BLaER1 treated with 17β-estradiol and CSF1 and Interleukin-3, amounts not matched to agents 10 nM and 100 nM (cell line): ENCODE data around the gene ZNF280D.
"Not testable (repeated sequence)": the region's sequence is repeated elsewhere in the genome, so short reads cannot be mapped to it uniquely, and the experiment has no call there.

Experiments used
- H3K27ac ChIP-seq, 11 experiments: shearing (Covaris generic); formaldehyde crosslinking; 2 replicates each; pipeline ENCODE4 v1.8.1; 2022
- H3K27me3 ChIP-seq, 11 experiments: shearing (Covaris generic); formaldehyde crosslinking; 2 replicates each; pipeline ENCODE4 v1.8.1; 2022
- H3K36me3 ChIP-seq, 11 experiments: shearing (Covaris generic); formaldehyde crosslinking; 2 replicates each; pipeline ENCODE4 v1.8.1; 2022
- H3K4me1 ChIP-seq, 10 experiments: shearing (Covaris generic); formaldehyde crosslinking; 2 replicates each; pipeline ENCODE4 v1.8.1; 2022
- H3K4me2 ChIP-seq, 11 experiments: shearing (Covaris generic); formaldehyde crosslinking; 2 replicates each; pipeline ENCODE4 v1.8.1; 2022
- H3K4me3 ChIP-seq, 10 experiments: shearing (Covaris generic); formaldehyde crosslinking; 2 replicates each; pipeline ENCODE4 v1.8.1; 2022
- H3K9ac ChIP-seq, 11 experiments: shearing (Covaris generic); formaldehyde crosslinking; 2 replicates each; pipeline ENCODE4 v1.8.1; 2022
- H3K9me3 ChIP-seq, 11 experiments: shearing (Covaris generic); formaldehyde crosslinking; replicated peaks in 1 of 11; 2 replicates each; pipeline ENCODE4 v1.8.1; 2022
- H4K20me1 ChIP-seq, 11 experiments: shearing (Covaris generic); formaldehyde crosslinking; 2 replicates each; pipeline ENCODE4 v1.8.1; 2022
- Cebpa-rat ChIP-seq, 11 experiments: shearing (Covaris generic); IDR thresholded peaks; 2 replicates each; pipeline ENCODE4 v1.8.1; 2022

The ZNF280D gene

GRCh38 chr15:56716334-56716733, 17.0 kb downstream of the ZNF280D start:
- Histone ChIP-seq H3K27ac (no peak overlapping the region), H3K36me3 (peaks cover 0 to 5% (median 0%) of the 10 kb centered on the region in 11 experiments; a peak in 2 of 22 replicates), H4K20me1 (peaks cover 0 to 7% (median 0%) of the 10 kb centered on the region in 11 experiments; a peak in 4 of 22 replicates), H3K4me1 (peaks cover 0 to 18% (median 0%) of the 10 kb centered on the region in 10 experiments; a peak in 3 of 20 replicates), H3K9me3 (peaks cover 0 to 7% (median 0%) of the 10 kb centered on the region in 11 experiments; a peak in 4 of 22 replicates), H3K9ac (no peak overlapping the region), H3K4me3 (no peak overlapping the region), H3K4me2 (no peak overlapping the region), H3K27me3 (no peaks in the 10 kb centered on the region)
- TF ChIP-seq Cebpa-rat (IDR thresholded peaks at IDR 0.05) = no peak

DNA sequence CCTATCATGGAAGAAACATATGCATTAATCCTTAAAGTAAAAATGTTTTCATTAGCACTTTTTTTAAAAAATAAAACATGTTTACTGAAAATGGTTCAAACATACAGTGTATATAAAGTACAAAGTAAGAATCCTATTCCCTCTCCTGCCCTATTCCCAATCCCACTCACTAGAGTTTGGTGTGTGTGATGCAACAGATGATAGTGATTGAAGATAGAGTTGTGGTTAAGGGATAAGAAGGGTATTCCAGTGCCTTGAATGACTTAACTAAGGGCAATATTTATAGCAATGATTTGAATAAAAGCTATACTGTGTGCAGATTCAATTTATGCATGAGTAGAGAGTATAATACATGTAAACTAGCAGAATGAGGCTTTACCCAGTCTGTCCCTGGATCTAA, 18.1 kb downstream of the ZNF280D start:
- TF ChIP-seq Cebpa-rat (IDR thresholded peaks at IDR 0.05) = no peak
- peaks cover 0 to 7% (median under 1%) of the 10 kb centered on the region in 11 experiments; a peak in 11 of 22 replicates for H3K9me3 ChIP-seq
- H3K4me2 ChIP-seq = no peak overlapping the region
- H3K4me3 ChIP-seq = no peak overlapping the region
- H3K36me3 ChIP-seq = 0 out of 22 replicates have a peak, but pooled peaks cover 0 to 6% (median 0%) of the 10 kb centered on the region in 11 experiments
- H3K9ac ChIP-seq = no peak overlapping the region
- no peaks in the 10 kb centered on the region for H3K27me3 ChIP-seq
- no peak overlapping the region for H3K27ac ChIP-seq
- H4K20me1 ChIP-seq = peaks cover 0 to 7% (median 0%) of the 10 kb centered on the region in 11 experiments; a peak in 4 of 22 replicates
- H3K4me1 ChIP-seq = peaks cover 0 to 18% (median 0%) of the 10 kb centered on the region in 10 experiments; a peak in 3 of 20 replicates

GRCh38 chr15:56709502-56709901, 23.8 kb downstream of the ZNF280D start:
- not testable (repeated sequence) for H3K4me3 ChIP-seq

GRCh38 chr15:56699743-56700142, 33.6 kb downstream of the ZNF280D start:
- Histone ChIP-seq H3K27ac (no peak overlapping the region), H3K4me2 (no peak overlapping the region), H3K36me3 (peaks cover 30 to 56% (median 40%) of the 10 kb centered on the region in 11 experiments), H3K9ac (no peak overlapping the region), H3K4me3 (no peak overlapping the region), H4K20me1 (no peaks in the 10 kb centered on the region), H3K4me1 (no peaks in the 10 kb centered on the region), H3K27me3 (no peaks in the 10 kb centered on the region), H3K9me3 (no peaks in the 10 kb centered on the region)
- TF ChIP-seq Cebpa-rat (IDR thresholded peaks at IDR 0.05) = no peak

More at GRCh38 chr15:56709502-56709901, 23.8 kb downstream of the ZNF280D start:
- H3K27me3 ChIP-seq, H3K9ac ChIP-seq, H3K4me1 ChIP-seq, H3K27ac ChIP-seq, H4K20me1 ChIP-seq, H3K4me2 ChIP-seq: not testable (repeated sequence)
- Histone ChIP-seq H3K9me3 (peaks cover 5 to 17% (median 12%) of the 10 kb centered on the region in 11 experiments; a peak in 16 of 22 replicates), H3K36me3 (peaks cover 0 to 26% (median 9%) of the 10 kb centered on the region in 11 experiments; a peak in 10 of 22 replicates)

DNA sequence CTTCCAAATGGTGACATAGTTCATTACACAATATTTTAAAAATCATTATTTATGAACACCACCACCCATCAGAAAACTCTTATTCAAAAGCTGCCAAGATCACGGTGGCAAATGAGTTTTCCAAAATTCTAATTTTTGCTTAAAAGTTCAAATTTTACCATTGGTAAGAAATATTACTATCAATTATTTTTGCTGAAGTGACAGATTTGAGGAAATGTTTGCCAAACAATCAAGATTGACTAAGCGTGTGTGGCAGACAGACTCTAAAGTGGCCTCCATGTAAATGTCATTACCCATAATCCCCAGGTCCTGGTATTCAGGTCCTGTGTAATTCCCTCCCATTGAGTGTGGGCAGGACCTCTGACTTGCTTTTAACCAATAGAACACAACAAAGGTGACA, 35.0 kb downstream of the ZNF280D start:
- Histone ChIP-seq H3K4me3 (no peak overlapping the region), H3K4me2 (no peak overlapping the region), H3K4me1 (no peaks in the 10 kb centered on the region), H3K9me3 (no peaks in the 10 kb centered on the region), H3K27ac (no peak overlapping the region), H3K27me3 (no peaks in the 10 kb centered on the region), H3K9ac (no peak overlapping the region), H3K36me3 (peaks cover 22 to 43% (median 31%) of the 10 kb centered on the region in 11 experiments), H4K20me1 (no peaks in the 10 kb centered on the region)
- TF ChIP-seq Cebpa-rat (IDR thresholded peaks at IDR 0.05) = no peak

DNA sequence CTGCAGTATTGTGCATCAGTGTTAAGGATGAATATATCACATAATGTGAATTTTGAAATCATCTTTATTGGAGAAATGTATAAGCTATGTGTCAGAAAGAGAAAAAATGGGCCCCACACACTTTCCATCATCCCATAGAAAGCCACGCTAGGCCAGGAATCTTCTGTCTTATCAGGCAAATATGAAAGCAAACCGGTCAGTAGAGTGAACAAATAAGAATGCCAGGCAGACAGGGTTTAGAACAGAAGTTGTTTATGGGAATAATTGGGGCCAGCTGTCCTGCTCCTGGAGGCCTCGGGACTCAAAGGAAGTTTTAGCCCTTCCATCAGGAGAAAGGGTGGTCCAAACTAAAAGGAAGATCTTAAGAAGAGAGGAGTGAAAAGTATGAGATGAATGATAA, 39.5 kb downstream of the ZNF280D start:
- no peaks in the 10 kb centered on the region for H3K27me3 ChIP-seq
- H3K27ac ChIP-seq = no peak overlapping the region
- H3K36me3 ChIP-seq = peaks cover 3 to 10% (median 6%) of the 10 kb centered on the region in 11 experiments; a peak in 14 of 22 replicates
- no peaks in the 10 kb centered on the region for H3K9me3 ChIP-seq
- H3K9ac ChIP-seq = no peak overlapping the region
- no peaks in the 10 kb centered on the region for H4K20me1 ChIP-seq
- H3K4me1 ChIP-seq = no peaks in the 10 kb centered on the region
- no peak overlapping the region for H3K4me2 ChIP-seq
- TF ChIP-seq Cebpa-rat (IDR thresholded peaks at IDR 0.05) = no peak
- no peak overlapping the region for H3K4me3 ChIP-seq

GRCh38 chr15:56690733-56691132, 42.6 kb downstream of the ZNF280D start:
- TF ChIP-seq Cebpa-rat (IDR thresholded peaks at IDR 0.05) = no peak

GRCh38 chr15:56683908-56684307, 49.4 kb downstream of the ZNF280D start:
- no peak for TF ChIP-seq Cebpa-rat (IDR thresholded peaks at IDR 0.05)
- Histone ChIP-seq H3K9me3 (no peaks in the 10 kb centered on the region), H3K36me3 (peaks cover 0 to 10% (median 0%) of the 10 kb centered on the region in 11 experiments; a peak in 4 of 22 replicates), H4K20me1 (no peaks in the 10 kb centered on the region), H3K4me3 (no peak overlapping the region), H3K9ac (no peak overlapping the region), H3K4me2 (no peak overlapping the region), H3K27me3 (no peaks in the 10 kb centered on the region), H3K27ac (no peak overlapping the region), H3K4me1 (no peaks in the 10 kb centered on the region)

More at GRCh38 chr15:56690733-56691132, 42.6 kb downstream of the ZNF280D start:
- Histone ChIP-seq H3K36me3 (no peaks in the 10 kb centered on the region; a peak in 2 of 22 replicates), H3K4me2 (no peak overlapping the region), H3K4me1 (no peaks in the 10 kb centered on the region), H3K27ac (no peak overlapping the region), H3K9me3 (no peaks in the 10 kb centered on the region), H3K27me3 (no peaks in the 10 kb centered on the region), H3K4me3 (no peak overlapping the region), H4K20me1 (no peaks in the 10 kb centered on the region), H3K9ac (no peak overlapping the region)

DNA sequence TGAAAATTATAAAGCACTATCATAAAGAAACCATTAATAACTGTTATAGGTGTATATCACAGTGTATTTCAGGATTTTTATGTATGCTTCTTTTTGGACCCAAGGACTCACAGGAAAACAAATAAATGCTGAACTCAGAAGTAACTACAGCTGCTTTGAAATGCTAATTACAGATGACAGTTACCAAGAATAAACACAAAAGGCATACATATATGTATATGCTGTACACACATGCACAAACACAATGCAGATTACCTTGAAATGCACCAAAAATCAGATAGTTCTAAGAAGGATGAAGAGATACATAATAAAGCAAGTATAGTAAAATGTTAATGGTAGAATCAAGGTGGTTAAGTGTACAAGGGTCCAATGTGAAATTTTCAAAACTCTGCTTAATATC, 52.2 kb downstream of the ZNF280D start:
- H3K9me3 ChIP-seq = no peaks in the 10 kb centered on the region
- no peak overlapping the region for H3K9ac ChIP-seq
- peaks cover 0 to 34% (median 3%) of the 10 kb centered on the region in 11 experiments; a peak in 7 of 22 replicates for H3K36me3 ChIP-seq
- no peak overlapping the region for H3K4me3 ChIP-seq
- TF ChIP-seq Cebpa-rat (IDR thresholded peaks at IDR 0.05) = no peak
- H3K4me1 ChIP-seq = no peaks in the 10 kb centered on the region
- no peaks in the 10 kb centered on the region for H3K27me3 ChIP-seq
- no peak overlapping the region for H3K27ac ChIP-seq
- H3K4me2 ChIP-seq = no peak overlapping the region
- no peaks in the 10 kb centered on the region for H4K20me1 ChIP-seq

DNA sequence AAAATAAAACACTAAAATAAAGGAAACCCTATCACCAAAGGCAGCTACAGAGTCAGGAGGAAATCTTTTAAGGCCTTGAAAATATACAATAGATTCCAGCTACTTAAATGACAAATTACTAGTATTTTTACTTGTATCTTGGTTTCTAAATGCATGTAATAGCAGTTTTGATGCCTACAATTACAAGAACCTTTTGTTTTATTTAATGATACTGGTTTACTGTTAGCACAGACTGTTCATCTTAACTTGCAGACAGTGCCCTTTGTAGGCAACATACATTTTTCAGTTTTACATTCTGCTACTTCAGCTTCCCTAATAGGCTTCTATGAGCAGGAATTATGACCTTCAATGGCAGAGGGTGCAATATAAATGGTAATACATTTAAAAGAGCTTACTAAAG, 54.1 kb downstream of the ZNF280D start:
- H3K27ac ChIP-seq = no peak overlapping the region
- TF ChIP-seq Cebpa-rat (IDR thresholded peaks at IDR 0.05) = no peak
- no peak overlapping the region for H3K4me2 ChIP-seq

More for the DNA sequence above, 54.1 kb downstream of the ZNF280D start:
- no peaks in the 10 kb centered on the region for H3K9me3 ChIP-seq
- H3K9ac ChIP-seq = no peak overlapping the region
- H3K36me3 ChIP-seq = peaks cover 0 to 50% (median 5%) of the 10 kb centered on the region in 11 experiments; a peak in 8 of 22 replicates
- no peak overlapping the region for H3K4me3 ChIP-seq
- H3K4me1 ChIP-seq = no peaks in the 10 kb centered on the region
- H4K20me1 ChIP-seq = no peaks in the 10 kb centered on the region
- no peaks in the 10 kb centered on the region for H3K27me3 ChIP-seq
